MCF 10A (cell line): ENCODE data around the gene ZNF648. TPM values are rescaled to one million over a fixed set of nuclear protein-coding genes. Genes with fewer than 3 reads are reported as not detected.

ENCODE experiments used
- BruUV-seq: library from RNA; stranded (reverse); fragments of 400-500 nt; replicated peaks from 2 replicates; lab custom pipeline; 2021; lab: Mats Ljungman, UMichigan
- CTCF ChIA-PET: fragments of 300-600 bp; sonication (Branson Sonifier 250); formaldehyde crosslinking; extraction: SDS; loops from one replicate; lab custom pipeline; 2021; ENCODE audit warnings: antibody characterized with exemption, inconsistent platforms; lab: Yijun Ruan, JAX
- POLR2A ChIA-PET: fragments of 300-600, 350-650 bp; sonication (Branson Sonifier 250); formaldehyde crosslinking; extraction: SDS; loops from one replicate; lab custom pipeline; 2020; ENCODE audit warnings: antibody characterized with exemption, inconsistent platforms; lab: Yijun Ruan, JAX
- DNase-seq: peaks from one replicate; pipeline ENCODE4 v3.0.0-alpha.2; 2018; ENCODE audit not compliant: unreplicated experiment
- H3K27ac Mint-ChIP-seq: one replicate; pipeline ENCODE4 v1.8.0; 2022; ENCODE audit warnings: mild to moderate bottlenecking, low read depth, mixed read lengths; ENCODE audit not compliant: unreplicated experiment
- H3K27me3 Mint-ChIP-seq: one replicate; pipeline ENCODE4 v1.8.0; 2022; ENCODE audit warnings: mixed read lengths; ENCODE audit not compliant: insufficient read depth, unreplicated experiment
- H3K36me3 Mint-ChIP-seq: one replicate; pipeline ENCODE4 v1.8.0; 2022; ENCODE audit warnings: mild to moderate bottlenecking, moderate library complexity, mixed read lengths; ENCODE audit not compliant: insufficient read depth, unreplicated experiment
- H3K4me1 Mint-ChIP-seq: one replicate; pipeline ENCODE4 v1.8.0; 2022; ENCODE audit warnings: mixed read lengths; ENCODE audit not compliant: insufficient read depth, unreplicated experiment
- H3K4me3 Mint-ChIP-seq: one replicate; pipeline ENCODE4 v1.8.0; 2022; ENCODE audit warnings: mild to moderate bottlenecking, moderate library complexity, mixed read lengths; ENCODE audit not compliant: unreplicated experiment
- H3K9me3 Mint-ChIP-seq: one replicate; pipeline ENCODE4 v1.8.0; 2022; ENCODE audit warnings: mixed read lengths; ENCODE audit not compliant: unreplicated experiment
- intact Hi-C: fragments of 100-400 bp; cut with micrococcal nuclease; formaldehyde crosslinking; loops from 2 replicates; pipeline ENCODE4 v1.14.1; 2022
- total RNA-seq: library from RNA; stranded (reverse); gene quantifications from 2 replicates; pipeline ENCODE4 v1.2.3, GENCODE V29; 2022
- TF ChIP-seq, protein P1 (sequence below): fragments of 200-600 bp; IDR thresholded peaks from one replicate; pipeline ENCODE4 v1.8.0; 2022; ENCODE audit warnings: antibody characterized with exemption, mild to moderate bottlenecking; ENCODE audit not compliant: unreplicated experiment

The ZNF648 gene
- total RNA-seq, 1 experiment from 2014 or later, result not detected

DNA sequence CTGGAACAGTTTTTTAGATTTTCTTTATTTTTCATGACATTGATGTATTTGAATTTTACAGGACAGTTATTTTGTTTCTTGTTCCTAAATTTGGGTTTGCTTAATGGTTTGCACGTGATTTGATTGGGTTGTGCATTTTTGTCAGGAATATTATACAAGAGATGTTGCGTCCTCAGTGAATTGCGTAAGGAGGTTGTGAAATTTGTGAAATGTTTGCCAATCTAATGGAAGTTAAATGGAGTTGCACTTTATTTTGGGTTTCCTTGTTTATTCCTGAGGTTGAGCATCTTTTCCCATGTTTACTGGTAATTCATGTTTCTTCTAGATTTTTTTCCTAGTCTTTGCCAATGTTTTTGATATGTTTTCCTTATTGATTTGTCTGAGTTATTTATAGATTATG lies 19.9 kb downstream of the ZNF648 start:
- no peak overlapping the region for H3K4me3 Mint-ChIP-seq
- TF ChIP-seq, protein P1, sequence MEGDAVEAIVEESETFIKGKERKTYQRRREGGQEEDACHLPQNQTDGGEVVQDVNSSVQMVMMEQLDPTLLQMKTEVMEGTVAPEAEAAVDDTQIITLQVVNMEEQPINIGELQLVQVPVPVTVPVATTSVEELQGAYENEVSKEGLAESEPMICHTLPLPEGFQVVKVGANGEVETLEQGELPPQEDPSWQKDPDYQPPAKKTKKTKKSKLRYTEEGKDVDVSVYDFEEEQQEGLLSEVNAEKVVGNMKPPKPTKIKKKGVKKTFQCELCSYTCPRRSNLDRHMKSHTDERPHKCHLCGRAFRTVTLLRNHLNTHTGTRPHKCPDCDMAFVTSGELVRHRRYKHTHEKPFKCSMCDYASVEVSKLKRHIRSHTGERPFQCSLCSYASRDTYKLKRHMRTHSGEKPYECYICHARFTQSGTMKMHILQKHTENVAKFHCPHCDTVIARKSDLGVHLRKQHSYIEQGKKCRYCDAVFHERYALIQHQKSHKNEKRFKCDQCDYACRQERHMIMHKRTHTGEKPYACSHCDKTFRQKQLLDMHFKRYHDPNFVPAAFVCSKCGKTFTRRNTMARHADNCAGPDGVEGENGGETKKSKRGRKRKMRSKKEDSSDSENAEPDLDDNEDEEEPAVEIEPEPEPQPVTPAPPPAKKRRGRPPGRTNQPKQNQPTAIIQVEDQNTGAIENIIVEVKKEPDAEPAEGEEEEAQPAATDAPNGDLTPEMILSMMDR, result no peak
- BruUV-seq, result no TSS peak
- H3K4me1 Mint-ChIP-seq, result peaks cover 6% of the 10 kb centered on the region
- peaks cover 17% of the 10 kb centered on the region for H3K9me3 Mint-ChIP-seq
- intact Hi-C loops, result no loop called here
- peak; percentile 80 for DNase-seq
- H3K36me3 Mint-ChIP-seq, result peaks cover 7% of the 10 kb centered on the region
- no peaks in the 10 kb centered on the region for H3K27me3 Mint-ChIP-seq
- ChIA-PET POLR2A (interaction anchor here (0.6 kb wide), 1 partner anchor 1238 kb away, joined by 3 read pairs; no protein-coding TSS in a partner anchor), CTCF (no interaction called here)
- H3K27ac Mint-ChIP-seq, result no peak overlapping the region

DNA sequence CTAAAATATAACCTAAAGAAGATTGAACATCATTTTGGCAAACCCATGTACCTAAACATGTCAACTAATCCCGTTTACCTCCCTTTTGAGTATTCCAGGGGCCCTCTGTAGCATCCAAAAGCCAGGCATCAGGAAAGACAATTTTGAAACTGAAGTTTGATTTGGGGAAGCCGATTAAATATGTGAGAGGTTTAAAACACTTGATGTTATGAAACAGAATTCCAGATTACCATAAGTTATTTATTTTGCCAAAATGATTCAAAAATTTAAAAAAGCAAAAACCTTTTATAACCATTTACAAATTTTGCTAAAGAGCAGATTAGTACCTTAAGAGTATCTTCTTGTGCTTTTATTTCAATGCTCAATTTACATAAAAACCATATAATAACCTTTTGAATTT lies 23.3 kb downstream of the ZNF648 start:
- intact Hi-C loops, result no loop called here
- ChIA-PET POLR2A (no interaction called here), CTCF (no interaction called here)
- DNase-seq, result no peak
- H3K4me1 Mint-ChIP-seq, result peaks cover 6% of the 10 kb centered on the region
- no peak overlapping the region for H3K27ac Mint-ChIP-seq
- BruUV-seq, result no TSS peak
- no peaks in the 10 kb centered on the region for H3K36me3 Mint-ChIP-seq
- no peaks in the 10 kb centered on the region for H3K27me3 Mint-ChIP-seq
- TF ChIP-seq, protein P1, result no peak
- peaks cover 7% of the 10 kb centered on the region for H3K9me3 Mint-ChIP-seq
- no peak overlapping the region for H3K4me3 Mint-ChIP-seq

DNA sequence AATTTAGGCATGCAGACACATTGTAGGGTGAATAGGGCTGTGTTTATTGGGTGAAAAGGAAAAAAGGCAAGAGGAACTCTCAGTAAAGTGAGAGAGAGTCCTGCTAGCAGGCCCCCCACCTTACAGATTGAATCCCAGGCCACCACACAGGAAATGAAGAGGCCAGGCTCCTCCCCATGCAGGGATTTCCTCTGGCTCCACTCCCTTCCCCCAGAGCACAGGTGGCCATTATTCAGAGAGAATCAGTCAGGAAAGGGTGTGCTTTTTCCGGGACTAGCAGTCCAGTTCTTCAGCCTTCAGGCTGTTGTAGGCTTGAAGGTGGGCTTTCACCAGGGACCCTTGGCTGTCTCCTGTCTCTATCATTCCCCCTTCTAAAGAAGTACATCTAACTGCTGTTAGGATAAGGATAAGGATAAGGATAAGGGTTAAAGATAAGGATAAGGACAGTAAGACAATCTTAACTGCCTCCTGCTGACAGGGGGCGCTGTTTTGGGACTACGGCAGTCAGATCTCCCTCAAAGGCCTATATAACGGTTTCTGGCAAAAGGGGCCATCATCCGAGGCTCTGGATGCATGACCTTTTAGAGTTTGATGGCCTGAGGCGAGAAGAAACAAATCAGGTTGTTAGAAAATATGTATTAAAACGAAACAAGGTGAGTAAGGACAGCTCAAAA lies 26.3 kb downstream of the ZNF648 start:
- Mint-ChIP-seq H3K9me3 (peaks cover 7% of the 10 kb centered on the region), H3K4me1 (no peaks in the 10 kb centered on the region), H3K36me3 (no peaks in the 10 kb centered on the region), H3K27ac (no peak overlapping the region), H3K27me3 (no peaks in the 10 kb centered on the region), H3K4me3 (no peak overlapping the region)
- intact Hi-C loops, result no loop called here
- no TSS peak for BruUV-seq
- TF ChIP-seq, protein P1, result no peak
- POLR2A ChIA-PET, result no interaction called here
- CTCF ChIA-PET, result interaction anchor here (0.6 to 1.7 kb wide), 2 partner anchors 45 to 564 kb away, joined by 3 to 5 read pairs; no protein-coding TSS in a partner anchor
- no peak for DNase-seq

DNA sequence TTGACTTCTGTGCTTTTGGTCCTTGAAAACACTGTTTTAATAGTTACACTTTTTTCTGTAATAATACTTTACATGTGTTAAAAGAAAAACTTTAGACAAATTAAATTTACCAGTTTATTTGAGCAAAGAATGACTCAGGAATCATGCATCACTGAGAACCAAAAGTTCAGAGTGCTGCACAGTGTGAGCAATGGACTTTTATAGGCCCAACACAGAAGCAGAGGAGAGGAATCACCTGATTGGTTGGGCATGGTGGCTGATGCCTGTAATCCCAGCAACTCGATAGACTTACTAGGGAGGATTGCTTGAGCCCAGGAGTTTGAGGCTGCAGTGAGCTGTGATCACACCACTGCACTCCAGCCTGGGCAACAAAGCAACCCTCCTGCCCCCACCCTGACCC lies 29.3 kb downstream of the ZNF648 start:
- Mint-ChIP-seq H3K36me3 (no peaks in the 10 kb centered on the region), H3K27me3 (no peaks in the 10 kb centered on the region), H3K4me1 (peaks cover 10% of the 10 kb centered on the region), H3K27ac (no peak overlapping the region), H3K4me3 (no peak overlapping the region), H3K9me3 (peaks cover 7% of the 10 kb centered on the region)
- BruUV-seq, result no TSS peak
- CTCF ChIA-PET, result interaction anchor here (1.3 kb wide), 1 partner anchor 20 kb away, joined by 3 read pairs; no protein-coding TSS in a partner anchor
- DNase-seq, result no peak
- intact Hi-C loops, result no loop called here
- POLR2A ChIA-PET, result no interaction called here
- TF ChIP-seq, protein P1, result no peak
